GM19455 (cell line): ENCODE measurements around the gene ZNF536.

Experiments
- ATAC-seq: cut with Tn5 transposase; IDR thresholded peaks from one replicate; pipeline ENCODE4 v1.9.1; 2021; ENCODE audit not compliant: unreplicated experiment

Gene ZNF536

DNA sequence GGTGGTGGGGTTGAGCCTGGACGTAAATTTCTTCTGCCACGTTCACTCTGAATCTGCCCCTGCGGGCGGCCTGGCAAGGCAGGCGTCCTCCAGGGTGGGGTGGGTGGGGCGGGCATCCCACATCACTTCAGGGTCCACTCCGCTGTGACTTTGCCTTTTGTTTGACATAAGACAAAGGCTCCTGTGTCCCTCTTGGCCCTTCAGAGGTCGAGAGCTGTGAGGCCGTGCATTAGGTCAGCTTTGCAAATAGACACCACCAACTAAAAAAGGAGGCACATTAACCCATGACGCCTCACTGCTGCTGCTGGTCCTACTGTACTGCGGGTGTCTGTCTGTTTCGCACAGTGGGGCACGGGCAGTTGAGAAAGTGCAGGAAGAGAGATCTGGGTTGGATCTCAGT, 10.5 kb upstream of the ZNF536 start:
- no peak for ATAC-seq

GRCh38 chr19:30362156-30362754, 9.9 kb upstream of the ZNF536 start:
- ATAC-seq = no peak

- ATAC-seq = no peak
Observed at GRCh38 chr19:30363073-30363472, 9.1 kb upstream of the ZNF536 start.

GRCh38 chr19:30364866-30365800, 7.1 kb upstream of the ZNF536 start:
- ATAC-seq = no peak

GRCh38 chr19:30366282-30366681, 5.9 kb upstream of the ZNF536 start:
- ATAC-seq = no peak

GRCh38 chr19:30367006-30367405, 5.2 kb upstream of the ZNF536 start:
- ATAC-seq = no peak

DNA sequence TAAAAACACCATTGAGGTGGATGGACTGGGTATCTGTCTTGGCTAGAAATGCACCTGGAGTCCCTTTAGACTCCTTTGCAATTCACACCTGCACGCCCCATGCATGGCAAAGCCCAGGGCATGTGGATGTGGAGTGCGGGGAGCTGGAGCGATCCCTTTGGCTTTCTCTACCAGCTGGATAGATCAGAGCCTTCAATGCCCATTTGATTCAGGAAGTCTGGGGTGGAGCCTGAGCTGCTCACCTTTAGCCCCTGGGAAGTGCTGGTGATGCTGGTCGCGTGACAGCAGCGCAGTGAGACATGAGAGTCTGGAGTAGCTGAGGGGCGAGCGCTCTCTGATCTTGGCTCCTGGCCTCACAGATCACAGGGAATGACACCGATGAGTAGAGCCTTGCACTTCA, 4.8 kb upstream of the ZNF536 start:
- no peak for ATAC-seq

GRCh38 chr19:30369833-30370232, 2.4 kb upstream of the ZNF536 start:
- ATAC-seq = no peak

DNA sequence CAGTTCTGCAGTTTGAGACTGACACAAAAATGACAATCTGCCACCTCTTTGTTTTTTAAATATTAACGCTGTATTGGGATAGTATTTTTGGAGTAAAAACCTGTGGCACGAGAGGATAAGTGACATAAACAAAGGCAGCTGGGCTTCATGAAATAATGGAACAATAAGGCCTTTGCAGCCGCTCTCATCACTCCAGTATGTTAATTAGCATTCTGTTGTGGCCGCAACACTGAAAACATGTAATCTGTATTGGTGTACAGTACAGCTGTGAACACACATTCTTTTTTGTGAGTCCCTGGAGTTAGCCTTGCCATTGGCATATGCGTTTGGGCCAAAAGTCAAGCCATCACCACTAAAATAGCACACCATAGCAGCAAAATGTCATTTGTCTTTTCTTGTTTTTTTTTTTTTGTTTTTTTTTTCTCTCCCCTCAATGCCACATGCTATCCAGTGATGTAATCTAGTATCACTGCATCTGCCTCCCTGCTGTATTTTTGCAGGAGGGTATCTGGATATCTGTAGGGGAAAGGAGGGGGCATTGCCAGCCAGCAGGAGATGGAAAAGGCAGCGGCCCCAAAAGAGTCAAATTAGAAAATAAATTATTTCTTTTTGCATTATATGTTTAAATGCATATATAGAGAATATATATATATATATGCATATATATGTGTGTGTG, 885 bp upstream of the ZNF536 start:
- ATAC-seq = no peak

- no peak for ATAC-seq
Observed at GRCh38 chr19:30373593-30373992, 1.4 kb downstream of the ZNF536 start.

DNA sequence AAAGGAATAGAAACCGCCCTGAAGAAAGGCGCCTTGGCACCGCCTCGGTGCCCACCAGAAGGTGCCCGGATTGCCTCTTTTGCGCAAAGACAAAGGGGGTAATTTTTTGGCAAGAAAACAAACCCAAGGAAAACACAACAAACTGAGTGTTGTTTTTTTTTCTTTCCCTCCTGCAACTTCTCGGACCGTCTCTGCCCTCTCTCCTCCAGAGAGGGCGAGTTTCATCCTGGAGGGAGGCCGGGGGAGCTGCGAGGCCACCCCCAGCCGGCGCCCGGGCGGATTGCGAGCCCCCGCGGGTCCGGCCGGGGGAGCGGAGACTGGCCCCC, 2.3 kb downstream of the ZNF536 start:
- ATAC-seq = no peak

- ATAC-seq = no peak
Observed at GRCh38 chr19:30374865-30375552, 2.8 kb downstream of the ZNF536 start.

DNA sequence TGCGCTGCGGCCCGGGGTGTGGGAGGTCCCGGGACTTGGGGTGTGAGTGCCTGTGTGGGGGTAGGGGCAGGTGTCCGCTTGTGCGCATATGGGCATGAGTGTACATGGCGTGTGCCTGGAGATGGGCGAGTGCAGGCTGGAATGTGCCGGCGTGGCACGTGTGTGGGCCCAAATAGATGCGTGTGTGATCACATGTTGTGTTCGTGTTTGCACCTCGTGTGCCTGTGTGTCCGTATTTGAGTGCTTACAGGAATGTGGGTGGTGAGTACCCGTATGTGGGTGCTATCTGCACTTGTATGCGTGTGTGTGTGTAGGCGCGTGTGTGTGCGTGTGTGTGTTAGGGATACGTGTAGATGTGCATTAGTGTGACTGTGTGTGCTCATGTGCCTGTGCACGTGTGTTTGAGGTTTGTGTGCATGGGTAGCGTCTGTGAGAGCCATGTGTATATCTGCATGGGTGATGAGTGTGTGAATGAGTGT, 3.4 kb downstream of the ZNF536 start:
- no peak for ATAC-seq

- ATAC-seq = no peak
Observed at GRCh38 chr19:30376272-30376671, 4.1 kb downstream of the ZNF536 start.

DNA sequence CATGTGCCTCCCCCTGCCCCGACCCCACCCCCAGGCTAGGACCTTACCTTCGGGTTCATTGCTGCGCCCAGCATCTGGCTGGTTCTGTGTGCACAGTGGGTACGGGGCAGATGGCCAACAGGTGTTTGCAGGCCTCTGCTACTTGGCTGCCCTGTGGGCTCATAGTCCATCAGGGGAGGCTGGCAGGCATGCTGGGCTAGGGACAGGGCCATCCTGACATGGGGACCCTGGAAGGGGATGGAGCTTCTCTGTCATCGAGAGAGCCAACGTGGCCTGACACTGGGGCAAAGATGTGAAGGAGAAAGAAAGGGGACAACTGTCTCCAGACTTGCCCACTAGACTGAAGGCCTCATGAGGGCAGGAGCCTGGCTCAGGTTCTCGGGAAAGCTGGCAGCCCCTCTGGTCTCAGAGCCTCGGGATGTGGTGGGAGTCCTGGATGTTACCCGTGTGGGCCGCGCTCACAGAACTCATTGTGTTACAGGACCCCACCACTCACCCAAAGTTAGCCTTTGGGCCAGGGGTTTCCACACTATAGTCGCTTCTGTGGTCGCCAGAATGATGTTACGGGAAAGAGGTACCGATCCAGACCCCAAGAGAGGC, 4.7 kb downstream of the ZNF536 start:
- ATAC-seq = no peak

GRCh38 chr19:30378701-30379100, 6.5 kb downstream of the ZNF536 start:
- no peak for ATAC-seq

- no peak for ATAC-seq
Observed at GRCh38 chr19:30379841-30380610, 7.8 kb downstream of the ZNF536 start.

DNA sequence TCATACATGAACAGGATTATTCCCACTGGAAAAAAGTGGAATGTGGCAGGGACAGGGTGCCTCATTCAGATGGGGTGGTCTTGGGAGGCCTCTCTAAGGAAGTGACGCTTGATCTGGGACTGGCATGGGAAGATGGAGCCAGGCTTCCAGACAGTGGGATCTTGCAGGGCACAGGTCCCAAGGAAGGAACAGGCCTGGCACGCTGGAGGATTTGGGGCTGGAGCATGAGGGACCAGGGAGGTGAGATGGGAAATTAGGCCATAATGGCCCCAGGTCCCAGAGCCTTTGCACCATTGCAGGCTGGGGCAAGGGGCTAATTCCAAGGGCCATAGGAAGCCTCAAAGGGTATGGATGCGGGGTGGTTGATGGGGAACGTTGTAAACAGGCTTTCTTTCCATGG, 9.2 kb downstream of the ZNF536 start:
- ATAC-seq = no peak

GRCh38 chr19:30385174-30385573, 13.0 kb downstream of the ZNF536 start:
- no peak for ATAC-seq

- ATAC-seq = no peak
Observed at GRCh38 chr19:30385666-30386065, 13.5 kb downstream of the ZNF536 start.
